Cerebellar nuclear complex (tissue), 1 donor: Measurements from ENCODE around the gene MX1.

ENCODE experiments used
- DNase-seq, 2 experiments: peaks; one replicate each; lab custom pipeline; 2025; lab: John Stamatoyannopoulos, UW

MX1 gene

DNA sequence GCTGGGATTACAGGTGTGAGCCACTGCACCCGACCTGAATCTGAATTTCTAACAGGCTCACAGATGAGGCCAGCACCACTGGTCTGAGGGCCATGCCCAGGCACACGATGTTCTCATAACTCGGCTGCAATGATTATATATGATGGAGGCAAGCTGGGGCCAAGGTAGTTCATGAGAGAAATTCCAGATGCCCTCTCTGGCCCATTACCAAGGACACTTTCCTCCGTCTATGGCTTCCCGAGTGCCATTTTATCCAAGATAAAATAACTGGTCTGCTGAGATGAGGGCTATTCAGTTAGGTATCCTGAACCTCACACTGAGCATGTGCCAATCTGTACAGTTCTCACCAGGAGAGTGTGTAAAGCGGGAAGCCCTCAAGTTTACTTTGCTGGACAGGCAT lies 65.4 kb downstream of the MX1 start:
- DNase-seq: no peak

DNA sequence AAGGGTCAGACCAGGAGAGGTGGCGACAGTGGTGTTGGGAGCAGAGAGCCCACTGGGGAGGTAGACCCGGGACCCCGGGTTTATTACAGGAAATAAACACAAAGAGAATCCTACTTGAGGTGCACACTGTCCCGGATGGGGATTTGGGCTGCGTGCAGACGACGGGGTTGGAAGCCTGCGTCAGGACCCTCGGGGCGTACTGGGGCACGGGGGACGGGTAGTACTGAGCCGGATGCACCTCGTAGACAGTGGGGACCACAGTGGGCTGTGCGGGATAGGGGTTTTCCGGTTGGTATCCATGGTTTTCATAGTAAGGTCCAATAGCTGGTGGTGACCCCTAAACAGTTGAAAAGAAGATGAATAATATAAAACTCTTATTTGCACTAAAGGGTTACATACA lies 68.2 kb downstream of the MX1 start:
- DNase-seq: no peak

DNA sequence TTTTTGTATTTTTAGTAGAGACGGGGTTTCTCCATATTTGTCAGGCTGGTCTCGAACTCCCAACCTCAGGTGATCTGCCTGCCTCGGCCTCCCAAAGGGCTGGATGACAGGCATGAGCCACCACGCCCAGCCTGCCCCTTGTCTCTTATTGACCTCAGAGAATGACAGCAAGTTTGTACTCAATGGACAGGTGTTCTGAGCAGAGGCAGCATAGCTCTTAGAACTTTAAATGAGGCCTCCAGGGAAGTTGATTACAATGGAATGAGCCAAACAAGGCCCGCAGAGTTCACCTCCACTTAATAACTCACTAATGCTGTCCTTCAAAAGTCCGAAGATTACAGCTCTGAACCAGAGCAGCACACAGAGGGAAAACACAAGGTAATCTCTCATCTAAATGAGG lies 71.0 kb downstream of the MX1 start:
- no peak for DNase-seq

DNA sequence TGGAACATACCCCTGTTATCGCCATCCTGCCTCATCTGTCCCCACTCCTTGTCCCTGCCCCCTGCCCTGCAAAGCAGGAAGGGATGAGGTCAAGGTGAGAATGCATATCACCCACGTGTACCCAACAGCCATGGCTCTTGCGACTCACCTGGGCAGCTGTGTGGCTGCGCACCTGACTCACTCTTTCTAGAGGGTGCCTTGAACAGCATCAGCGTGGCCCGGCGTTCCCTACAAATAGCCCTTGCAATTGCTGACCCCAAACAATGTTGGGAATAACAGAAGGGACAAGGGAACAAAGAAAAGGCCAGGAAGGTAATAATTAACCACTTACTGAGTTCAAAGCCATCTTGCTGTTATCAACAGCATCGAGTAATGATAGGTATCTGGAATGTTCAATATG lies 71.7 kb downstream of the MX1 start:
- no peak for DNase-seq

DNA sequence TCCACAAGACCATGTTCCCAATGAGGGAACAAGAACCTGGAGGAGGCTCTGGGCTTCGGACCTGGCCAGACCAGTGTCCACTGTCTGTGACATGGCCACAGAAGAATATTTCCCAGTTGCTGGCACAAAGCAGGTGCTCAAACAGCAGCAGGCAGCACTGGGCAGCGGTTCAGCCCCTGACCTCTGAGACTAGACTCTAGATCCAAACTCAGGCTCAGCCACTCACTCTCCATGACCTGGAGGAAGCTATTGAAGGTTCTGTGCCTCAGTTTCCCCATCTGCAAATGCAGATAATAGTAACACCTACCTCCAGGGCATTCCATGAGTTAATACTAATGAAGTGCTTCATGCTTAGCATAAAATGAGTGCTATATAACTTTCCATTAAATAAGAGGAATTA lies 73.9 kb downstream of the MX1 start:
- no peak for DNase-seq

DNA sequence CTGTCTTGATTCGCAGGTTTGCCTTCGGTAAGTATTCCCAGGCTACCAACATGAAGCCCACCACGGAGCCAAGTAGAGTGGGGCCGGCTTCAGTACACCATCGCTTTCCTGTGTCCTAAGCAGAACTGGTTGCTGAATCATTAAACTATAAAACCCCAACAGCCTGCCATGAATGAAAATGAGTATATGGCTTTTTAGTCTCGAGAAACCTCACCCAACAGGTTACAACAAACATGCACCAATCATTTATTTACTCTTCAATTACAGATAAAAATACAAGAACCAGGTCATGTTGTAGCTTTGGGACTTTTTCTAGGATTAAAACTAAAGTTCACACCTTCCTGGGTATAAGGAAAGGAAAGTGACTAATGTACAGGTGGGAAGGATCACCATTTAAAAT lies 74.3 kb downstream of the MX1 start:
- DNase-seq: no peak

DNA sequence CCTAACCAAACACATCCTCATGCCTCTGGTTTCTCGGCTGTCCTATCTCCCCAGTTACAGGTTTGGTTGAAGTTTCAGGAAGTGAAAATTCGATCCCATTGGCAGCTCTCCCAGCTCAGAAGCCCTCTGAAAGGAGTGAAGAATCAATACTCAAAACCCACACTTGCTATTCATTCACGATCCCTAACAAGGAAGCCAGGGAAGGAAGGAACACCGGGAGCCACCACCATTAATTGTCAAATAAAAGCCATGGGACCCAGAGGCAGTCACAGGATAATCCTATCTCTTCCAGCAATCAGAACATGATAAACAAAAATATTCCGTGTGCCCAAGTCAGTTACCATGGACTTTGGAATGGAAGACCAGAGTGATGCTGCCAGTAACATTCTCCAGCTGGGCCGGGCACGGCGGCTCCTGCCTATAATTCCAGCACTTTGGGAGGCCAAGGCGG lies 74.9 kb downstream of the MX1 start:
- DNase-seq: no peak

GRCh38 chr21:41501919-41502318 lies 75.9 kb downstream of the MX1 start:
- no peak for DNase-seq

- DNase-seq: no peak
Observed at GRCh38 chr21:41503331-41503730, 77.3 kb downstream of the MX1 start.

DNA sequence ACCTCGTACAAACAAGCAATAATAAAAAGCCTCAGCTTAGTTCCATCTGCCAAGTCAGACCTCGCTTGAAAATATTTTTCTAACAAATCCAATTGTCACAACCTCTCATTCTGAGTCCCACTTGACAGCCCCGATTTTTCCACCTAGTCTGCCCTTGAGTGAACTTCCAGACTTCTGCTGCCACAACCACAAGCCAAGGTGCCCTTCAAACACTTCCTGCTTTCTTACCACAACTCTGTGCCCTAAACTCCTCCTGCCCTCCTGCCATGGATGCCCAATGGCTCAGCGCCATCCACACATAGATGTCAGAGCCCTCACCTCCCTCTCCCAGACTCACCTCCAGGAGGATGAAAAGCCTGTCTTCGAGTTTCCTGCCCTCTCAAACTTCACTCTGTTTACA lies 78.0 kb downstream of the MX1 start:
- no peak for DNase-seq

DNA sequence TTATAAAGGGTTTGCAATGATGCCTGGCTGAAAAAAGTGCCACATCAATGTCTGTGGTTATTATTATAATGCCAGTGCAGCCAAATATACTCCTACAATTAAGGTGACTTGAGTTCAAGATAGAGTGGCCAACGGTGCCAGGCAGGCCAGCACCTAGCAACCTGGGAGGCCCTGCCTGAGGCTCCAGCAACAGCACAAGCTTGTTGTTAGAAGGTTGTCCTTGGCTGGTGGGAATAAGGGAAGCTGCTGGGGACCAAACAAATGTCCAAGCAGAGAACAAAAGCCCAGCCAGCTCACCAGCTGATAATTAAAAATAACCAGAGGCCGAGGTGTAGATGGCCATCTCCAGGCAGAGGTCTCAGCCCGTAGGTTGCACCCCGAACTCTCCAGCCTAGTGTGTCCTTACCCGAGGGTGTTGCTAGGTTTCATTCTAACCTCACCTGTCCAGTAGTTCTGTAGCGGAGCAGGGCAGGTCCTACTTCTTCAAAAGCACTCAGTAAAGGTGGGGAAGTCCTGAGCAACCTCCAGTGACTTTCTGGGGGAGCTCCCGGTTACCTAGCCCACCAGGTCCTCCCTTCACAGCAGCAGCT lies 80.1 kb downstream of the MX1 start:
- no peak for DNase-seq

- DNase-seq: no peak
Observed at GRCh38 chr21:41506611-41507520, 80.8 kb downstream of the MX1 start.

GRCh38 chr21:41507521-41508414 lies 81.7 kb downstream of the MX1 start, which contains the start of gene TMPRSS2:
TSS of gene TMPRSS2 (minus strand) at chr21:41508158. CDS start at chr21:41498133, 10,025 bp downstream.
- DNase-seq: no peak

- no peak for DNase-seq
Observed at GRCh38 chr21:41508415-41509144, 82.5 kb downstream of the MX1 start.
